Lower leg skin (tissue), 3 donors: ENCODE data around the gene FAM131C.

ENCODE experiments used
- CTCF ChIP-seq, 3 donors: fragments of 450-650 bp; IDR thresholded peaks; one replicate each; pipeline ENCODE4 v1.5.1; 2016; ENCODE audit warnings: antibody characterized with exemption in 3 of 3, mild to moderate bottlenecking in 3 of 3, moderate library complexity in 2 of 3
- POLR2A ChIP-seq, 2 donors: fragments of 450-650 bp; IDR thresholded peaks; one replicate each; pipeline ENCODE4 v1.6.1; 2016 to 2017; ENCODE audit warnings: antibody characterized with exemption in 2 of 2, mild to moderate bottlenecking in 1 of 2, moderate library complexity in 1 of 2

GRCh38 chr1:16083486-16083885, 10.0 kb upstream of the FAM131C start:
- TF ChIP-seq CTCF (IDR thresholded peaks at IDR 0.05) (no peak), POLR2A (IDR thresholded peaks at IDR 0.05) (no peak)
